Cardiac fibroblast (primary cell): ENCODE data around the gene PLEKHA5.
A peak's percentile ranks its signal among the peaks of the same experiment; 100 is the strongest.
"Not testable (repeated sequence)": the region's sequence is repeated elsewhere in the genome, so short reads cannot be mapped to it uniquely, and the experiment has no call there.

ENCODE experiments used
- DNase-seq, 2 donors: peaks; one replicate each; pipeline versions ENCODE4 v3.0.0 to v3.0.0-alpha.2; 2010; ENCODE audit warnings: low read depth in 2 of 2
- H3K4me3 ChIP-seq, 2 donors: replicated peaks in 1 of 2; 1 replicate in 1 of 2; 2 replicates in 1 of 2; pipeline ENCODE4 v1.5.1; 2011; ENCODE audit warnings: low read depth in 2 of 2, low read length in 2 of 2, mild to moderate bottlenecking in 2 of 2, moderate library complexity in 1 of 2
- CTCF ChIP-seq: IDR thresholded peaks from one replicate; pipeline ENCODE4 v1.5.1; 2011; ENCODE audit warnings: low read depth, mild to moderate bottlenecking, low read length, inconsistent platforms

Gene PLEKHA5

GRCh38 chr12:19397534-19397933, 268.0 kb downstream of the PLEKHA5 start:
- DNase-seq, result no peak
- no peak for TF ChIP-seq CTCF
- H3K4me3 ChIP-seq, result no peak overlapping the region

- H3K4me3 ChIP-seq, result no peak overlapping the region
- no peak for TF ChIP-seq CTCF
- DNase-seq, result peak in 1 of 2 donors; percentile 55
Measured at GRCh38 chr12:19398376-19399363, 269.1 kb downstream of the PLEKHA5 start.

GRCh38 chr12:19400649-19401285, 271.2 kb downstream of the PLEKHA5 start:
- DNase-seq, result not testable (repeated sequence)

GRCh38 chr12:19402211-19402610, 272.7 kb downstream of the PLEKHA5 start:
- no peak for TF ChIP-seq CTCF
- DNase-seq, result no peak
- H3K4me3 ChIP-seq, result no peak overlapping the region

More at GRCh38 chr12:19400649-19401285, 271.2 kb downstream of the PLEKHA5 start:
- H3K4me3 ChIP-seq, result not testable (repeated sequence)

- no peak for TF ChIP-seq CTCF
- peak; percentile 61 to 74 for DNase-seq
- no peak overlapping the region for H3K4me3 ChIP-seq
Measured at GRCh38 chr12:19402743-19403431, 273.4 kb downstream of the PLEKHA5 start.

- TF ChIP-seq CTCF, result no peak
- no peak for DNase-seq
- no peak overlapping the region for H3K4me3 ChIP-seq
Measured at GRCh38 chr12:19404242-19404880, 274.8 kb downstream of the PLEKHA5 start.
